NCI-H2227 treated with DMSO at 0.1 percent for 48 hours (cell line): ENCODE measurements around the gene MIER2.
"Not testable (repeated sequence)": the region's sequence is repeated elsewhere in the genome, so short reads cannot be mapped to it uniquely, and the experiment has no call there.

ENCODE experiments used
- DNase-seq: peaks from one replicate; lab custom pipeline; 2025; lab: John Stamatoyannopoulos, UW

Gene MIER2

GRCh38 chr19:283395-283794, 61.2 kb downstream of the MIER2 start:
- DNase-seq: no peak

- DNase-seq: no peak
Measured at GRCh38 chr19:282501-282900, 62.1 kb downstream of the MIER2 start.

- no peak for DNase-seq
Measured at GRCh38 chr19:281992-282391, 62.6 kb downstream of the MIER2 start.

GRCh38 chr19:281156-281853, 63.3 kb downstream of the MIER2 start:
- no peak for DNase-seq

GRCh38 chr19:280541-281009, 64.0 kb downstream of the MIER2 start:
- peak; percentile 27 for DNase-seq

GRCh38 chr19:279656-280055, 64.9 kb downstream of the MIER2 start:
- DNase-seq: no peak

GRCh38 chr19:279231-279630, 65.4 kb downstream of the MIER2 start:
- DNase-seq: no peak

GRCh38 chr19:277581-278165, 66.9 kb downstream of the MIER2 start:
- DNase-seq: no peak

- DNase-seq: no peak
Measured at GRCh38 chr19:277131-277530, 67.5 kb downstream of the MIER2 start.

- no peak for DNase-seq
Measured at GRCh38 chr19:275958-276646, 68.5 kb downstream of the MIER2 start.

- no peak for DNase-seq
Measured at GRCh38 chr19:275000-275399, 69.6 kb downstream of the MIER2 start.

GRCh38 chr19:273393-273792, 71.2 kb downstream of the MIER2 start:
- DNase-seq: no peak

- no peak for DNase-seq
Measured at GRCh38 chr19:271856-272255, 72.7 kb downstream of the MIER2 start.

GRCh38 chr19:270766-271318, 73.8 kb downstream of the MIER2 start:
- DNase-seq: not testable (repeated sequence)

GRCh38 chr19:269241-269640, 75.4 kb downstream of the MIER2 start:
- no peak for DNase-seq

GRCh38 chr19:262125-262524, 82.5 kb downstream of the MIER2 start:
- no peak for DNase-seq

GRCh38 chr19:256804-257203, 87.8 kb downstream of the MIER2 start:
- DNase-seq: not testable (repeated sequence)
